ENCODE data around the gene SH3BP4.

SH3BP4 gene

DNA sequence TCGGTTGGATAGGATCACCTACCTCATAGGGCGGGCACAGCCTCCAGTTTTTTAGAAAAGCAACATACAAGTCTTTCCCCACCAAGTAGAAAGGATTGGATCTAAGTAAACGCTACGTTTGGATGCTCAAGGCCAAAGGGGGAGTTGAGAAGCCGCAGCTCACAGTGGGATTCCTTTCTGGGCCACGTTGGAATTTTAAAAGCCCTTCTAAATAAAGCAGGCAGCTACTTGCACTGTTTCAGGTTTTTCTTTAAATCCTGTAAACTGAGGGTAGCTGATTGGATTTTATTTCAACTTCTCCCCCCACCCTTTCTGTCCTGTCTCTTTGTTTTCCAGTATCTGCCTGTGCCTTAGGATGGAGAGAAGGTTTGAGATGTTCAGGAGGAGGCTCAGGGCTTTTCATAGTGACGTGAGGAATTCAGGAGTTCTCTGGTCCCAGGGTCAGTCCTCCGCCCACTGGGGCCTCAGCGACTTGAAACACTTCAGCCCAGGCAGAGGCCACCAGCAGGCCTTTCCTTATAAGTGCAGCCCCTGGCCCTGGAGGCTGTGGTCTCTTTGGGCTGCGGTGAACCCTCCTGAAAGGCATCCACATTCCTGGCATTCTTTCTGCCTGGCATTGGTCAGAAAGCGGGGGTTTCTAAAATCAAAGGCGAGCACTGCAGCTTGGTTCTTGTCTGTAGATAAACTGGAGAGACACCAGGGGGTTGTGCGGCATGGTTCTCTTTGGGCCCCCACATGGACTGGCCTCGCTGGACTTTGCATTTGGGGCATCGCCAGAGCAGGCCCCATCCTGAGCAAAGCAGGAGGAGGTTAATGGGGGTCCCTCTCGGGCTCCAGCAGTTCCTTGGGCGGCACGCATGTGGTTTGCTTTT lies 44.5 kb downstream of the SH3BP4 start:
- Histone ChIP-seq H3K4me2 (ENCODE audit: low read length) (no peak overlapping the region), H3K27me3 (ENCODE audit: low read depth, low read length) (no peaks in the 10 kb centered on the region), H2AFZ (ENCODE audit: low read depth, low read length) (no peak overlapping the region), H3K36me3 (replicated peaks; ENCODE audit: low read depth, low read length) (no peaks in the 10 kb centered on the region), H4K20me1 (ENCODE audit: insufficient read depth, low read length) (no peaks in the 10 kb centered on the region), H3K9ac (ENCODE audit: low read length) (no peak overlapping the region), H3K27ac (ENCODE audit: low read length) (no peak overlapping the region), H3K9me3 (ENCODE audit: insufficient read depth, low read length) (no peaks in the 10 kb centered on the region), H3K4me1 (ENCODE audit: low read length) (0 out of 2 replicates have a peak, but pooled peaks cover 3% of the 10 kb centered on the region), H3K4me3 (ENCODE audit: low read length) (no peak overlapping the region), H3K79me2 (ENCODE audit: low read length) (no peaks in the 10 kb centered on the region)
- TF ChIP-seq EZH2phosphoT487 (IDR thresholded peaks at IDR 0.05; ENCODE audit: low read depth): no peak
- TF ChIP-seq, protein P1, sequence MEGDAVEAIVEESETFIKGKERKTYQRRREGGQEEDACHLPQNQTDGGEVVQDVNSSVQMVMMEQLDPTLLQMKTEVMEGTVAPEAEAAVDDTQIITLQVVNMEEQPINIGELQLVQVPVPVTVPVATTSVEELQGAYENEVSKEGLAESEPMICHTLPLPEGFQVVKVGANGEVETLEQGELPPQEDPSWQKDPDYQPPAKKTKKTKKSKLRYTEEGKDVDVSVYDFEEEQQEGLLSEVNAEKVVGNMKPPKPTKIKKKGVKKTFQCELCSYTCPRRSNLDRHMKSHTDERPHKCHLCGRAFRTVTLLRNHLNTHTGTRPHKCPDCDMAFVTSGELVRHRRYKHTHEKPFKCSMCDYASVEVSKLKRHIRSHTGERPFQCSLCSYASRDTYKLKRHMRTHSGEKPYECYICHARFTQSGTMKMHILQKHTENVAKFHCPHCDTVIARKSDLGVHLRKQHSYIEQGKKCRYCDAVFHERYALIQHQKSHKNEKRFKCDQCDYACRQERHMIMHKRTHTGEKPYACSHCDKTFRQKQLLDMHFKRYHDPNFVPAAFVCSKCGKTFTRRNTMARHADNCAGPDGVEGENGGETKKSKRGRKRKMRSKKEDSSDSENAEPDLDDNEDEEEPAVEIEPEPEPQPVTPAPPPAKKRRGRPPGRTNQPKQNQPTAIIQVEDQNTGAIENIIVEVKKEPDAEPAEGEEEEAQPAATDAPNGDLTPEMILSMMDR (IDR thresholded peaks at IDR 0.05; ENCODE audit: low read depth, low read length): no peak

DNA sequence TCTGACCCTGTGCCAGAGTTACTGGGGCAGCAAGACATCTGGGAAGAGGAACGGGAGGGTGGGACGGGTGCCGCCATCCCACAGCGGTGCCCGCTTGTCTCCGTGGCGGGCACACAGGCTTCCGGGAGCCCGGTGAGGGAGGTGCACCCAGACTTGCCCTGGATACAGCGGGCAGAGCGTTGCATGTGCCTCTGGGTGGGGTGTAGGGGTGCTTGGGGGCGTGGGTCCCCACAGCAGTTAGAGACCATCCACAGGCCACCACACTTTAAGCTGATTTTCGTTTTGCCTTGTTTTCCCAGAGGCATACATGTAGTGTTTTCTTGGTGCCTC lies 45.1 kb downstream of the SH3BP4 start:
- Histone ChIP-seq H3K36me3 (replicated peaks; ENCODE audit: low read depth, low read length) (no peaks in the 10 kb centered on the region), H3K27me3 (ENCODE audit: low read depth, low read length) (no peaks in the 10 kb centered on the region), H3K4me1 (ENCODE audit: low read length) (0 out of 2 replicates have a peak, but pooled peaks cover 3% of the 10 kb centered on the region), H3K9ac (ENCODE audit: low read length) (no peak overlapping the region), H3K27ac (ENCODE audit: low read length) (no peak overlapping the region), H3K4me3 (ENCODE audit: low read length) (no peak overlapping the region), H3K4me2 (ENCODE audit: low read length) (no peak overlapping the region), H2AFZ (ENCODE audit: low read depth, low read length) (no peak overlapping the region), H4K20me1 (ENCODE audit: insufficient read depth, low read length) (no peaks in the 10 kb centered on the region), H3K79me2 (ENCODE audit: low read length) (no peaks in the 10 kb centered on the region), H3K9me3 (ENCODE audit: insufficient read depth, low read length) (no peaks in the 10 kb centered on the region)
- TF ChIP-seq EZH2phosphoT487 (IDR thresholded peaks at IDR 0.05; ENCODE audit: low read depth): no peak
- TF ChIP-seq, protein P1 (IDR thresholded peaks at IDR 0.05; ENCODE audit: low read depth, low read length): no peak

DNA sequence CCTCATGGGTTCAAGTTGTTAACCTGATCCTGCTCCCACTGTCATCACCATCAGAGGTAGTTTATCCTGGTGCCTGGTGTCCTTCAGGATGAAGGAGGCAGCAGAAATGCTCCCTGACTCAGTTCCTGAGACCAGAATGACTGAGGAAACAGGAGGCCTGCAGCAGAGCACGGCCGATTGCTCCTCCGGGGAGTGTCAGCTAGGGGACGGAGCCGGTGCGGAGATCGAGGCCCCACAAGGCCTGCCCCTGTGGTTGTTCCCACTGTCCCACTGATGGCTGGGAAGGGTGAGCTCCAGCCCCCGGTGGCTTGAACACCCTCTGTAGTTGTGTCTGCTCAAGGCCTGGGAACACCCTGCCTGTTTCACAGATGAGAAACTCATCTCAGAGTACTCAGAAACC lies 45.6 kb downstream of the SH3BP4 start:
- TF ChIP-seq, protein P1 (IDR thresholded peaks at IDR 0.05; ENCODE audit: low read depth, low read length): no peak
- no peak for TF ChIP-seq EZH2phosphoT487 (IDR thresholded peaks at IDR 0.05; ENCODE audit: low read depth)
- no peak overlapping the region for H3K4me2 ChIP-seq (ENCODE audit: low read length)
- H3K4me1 ChIP-seq (ENCODE audit: low read length): 0 out of 2 replicates have a peak, but pooled peaks cover 3% of the 10 kb centered on the region
- no peak overlapping the region for H3K9ac ChIP-seq (ENCODE audit: low read length)
- no peaks in the 10 kb centered on the region for H3K36me3 ChIP-seq (replicated peaks; ENCODE audit: low read depth, low read length)
- H3K27ac ChIP-seq (ENCODE audit: low read length): no peak overlapping the region
- H3K27me3 ChIP-seq (ENCODE audit: low read depth, low read length): no peaks in the 10 kb centered on the region
- no peak overlapping the region for H2AFZ ChIP-seq (ENCODE audit: low read depth, low read length)
- H3K4me3 ChIP-seq (ENCODE audit: low read length): no peak overlapping the region
- H3K79me2 ChIP-seq (ENCODE audit: low read length): no peaks in the 10 kb centered on the region
- no peaks in the 10 kb centered on the region for H3K9me3 ChIP-seq (ENCODE audit: insufficient read depth, low read length)
- H4K20me1 ChIP-seq (ENCODE audit: insufficient read depth, low read length): no peaks in the 10 kb centered on the region

DNA sequence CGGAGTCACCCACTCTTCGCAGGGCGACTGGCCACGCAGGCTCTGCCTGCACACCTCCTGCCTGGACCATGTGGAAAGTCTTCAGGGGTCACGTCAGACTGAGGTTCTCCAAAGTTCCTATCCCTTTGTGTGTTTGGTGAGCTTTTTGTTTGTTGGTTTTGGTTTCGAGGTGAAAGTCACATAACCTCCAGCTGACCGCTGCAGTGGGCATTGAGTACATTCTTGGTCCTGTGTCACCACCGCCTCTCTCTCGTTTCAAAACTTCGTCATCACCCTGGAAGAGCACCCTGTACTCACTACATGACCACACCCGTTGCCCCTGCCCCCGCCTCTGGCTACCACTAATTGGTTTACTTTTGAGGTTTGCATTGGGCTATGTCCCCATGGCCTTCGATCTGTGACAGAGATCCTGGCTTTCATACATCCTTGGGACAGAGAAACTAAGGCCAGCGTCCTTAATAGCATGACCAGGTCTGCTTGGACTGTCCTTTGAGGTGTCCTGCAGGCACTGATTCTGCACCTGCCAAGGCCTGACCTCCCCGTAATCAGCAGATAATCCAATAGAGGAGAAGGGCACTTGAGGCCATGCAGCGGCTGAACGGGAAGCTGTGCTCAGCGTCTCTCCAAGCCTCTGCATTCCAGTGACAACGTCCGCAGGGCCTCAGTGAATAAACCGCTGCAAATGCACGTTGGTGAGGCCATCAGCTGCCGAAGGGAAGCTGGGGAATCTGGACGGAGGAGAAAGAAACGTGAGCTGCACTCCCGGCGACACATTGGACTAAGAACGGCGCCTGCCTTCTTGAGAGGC lies 46.8 kb downstream of the SH3BP4 start:
- Histone ChIP-seq H4K20me1 (ENCODE audit: insufficient read depth, low read length) (no peaks in the 10 kb centered on the region), H3K4me2 (ENCODE audit: low read length) (no peak overlapping the region), H3K4me1 (ENCODE audit: low read length) (0 out of 2 replicates have a peak, but pooled peaks cover 2% of the 10 kb centered on the region), H3K36me3 (replicated peaks; ENCODE audit: low read depth, low read length) (no peaks in the 10 kb centered on the region), H3K27me3 (ENCODE audit: low read depth, low read length) (no peaks in the 10 kb centered on the region), H2AFZ (ENCODE audit: low read depth, low read length) (no peak overlapping the region), H3K79me2 (ENCODE audit: low read length) (no peaks in the 10 kb centered on the region), H3K9ac (ENCODE audit: low read length) (no peak overlapping the region), H3K4me3 (ENCODE audit: low read length) (no peak overlapping the region), H3K9me3 (ENCODE audit: insufficient read depth, low read length) (no peaks in the 10 kb centered on the region), H3K27ac (ENCODE audit: low read length) (no peak overlapping the region)
- TF ChIP-seq, protein P1 (IDR thresholded peaks at IDR 0.05; ENCODE audit: low read depth, low read length): no peak
- TF ChIP-seq EZH2phosphoT487 (IDR thresholded peaks at IDR 0.05; ENCODE audit: low read depth): no peak
